A673 (cell line): ENCODE results near the gene ANGPTL1. TPM values are rescaled to one million over a fixed set of nuclear protein-coding genes. Genes with fewer than 3 reads are reported as not detected.

Source experiments
- Bru-seq: library from RNA; stranded (reverse); fragments of 400-500 nt; gene quantifications from one replicate; lab custom pipeline; 2021; lab: Mats Ljungman, UMichigan
- BruChase-seq, 2 experiments: library from RNA; stranded (reverse); fragments of 400-500 nt; gene quantifications; one replicate each; lab custom pipeline; 2021; lab: Mats Ljungman, UMichigan
- BruUV-seq: library from RNA; stranded (reverse); fragments of 400-500 nt; replicated peaks from 2 replicates; lab custom pipeline; 2021; lab: Mats Ljungman, UMichigan
- CTCF ChIA-PET: fragments of 300-600 bp; sonication (Branson Sonifier 250); formaldehyde crosslinking; loops from one replicate; lab custom pipeline; 2022; ENCODE audit warnings: antibody characterized with exemption; lab: Charles Lee
- POLR2A ChIA-PET: fragments of 300-600 bp; sonication (Branson Sonifier 250); formaldehyde crosslinking; loops from one replicate; lab custom pipeline; 2022; ENCODE audit warnings: antibody characterized with exemption; ENCODE audit not compliant: low non-redundant PET; lab: Charles Lee
- DNase-seq: peaks from one replicate; pipeline ENCODE4 v3.0.0-alpha.2; 2015; ENCODE audit warnings: low spot score
- H3K27ac ChIP-seq: fragments of 200-600 bp; sonication (generic); 2 replicates; pipeline ENCODE4 v1.5.1; 2016; ENCODE audit warnings: mixed run types, low read depth, mild to moderate bottlenecking, mixed read lengths, antibody characterized with exemption, low read length; ENCODE audit not compliant: poor library complexity, severe bottlenecking
- H3K27me3 ChIP-seq: fragments of 200-600 bp; sonication (generic); replicated peaks from 2 replicates; pipeline ENCODE4 v1.6.1; 2017; ENCODE audit warnings: mixed run types, low read depth, mild to moderate bottlenecking, mixed read lengths, antibody characterized with exemption, low read length; ENCODE audit not compliant: insufficient read depth, poor library complexity
- H3K36me3 ChIP-seq: fragments of 200-600 bp; sonication (generic); 2 replicates; pipeline ENCODE4 v1.6.1; 2016; ENCODE audit warnings: mixed run types, mild to moderate bottlenecking, mixed read lengths, antibody characterized with exemption, low read length; ENCODE audit not compliant: insufficient read depth, poor library complexity, severe bottlenecking
- H3K4me1 ChIP-seq: fragments of 200-600 bp; sonication (generic); 2 replicates; pipeline ENCODE4 v1.6.1; 2017; ENCODE audit warnings: mixed run types, mild to moderate bottlenecking, mixed read lengths, antibody characterized with exemption, low read length; ENCODE audit not compliant: insufficient read depth, poor library complexity, severe bottlenecking
- H3K4me3 ChIP-seq: fragments of 200-600 bp; sonication (generic); 2 replicates; pipeline ENCODE4 v1.5.1; 2016; ENCODE audit warnings: low read depth, mixed run types, mild to moderate bottlenecking, mixed read lengths, low read length; ENCODE audit not compliant: poor library complexity, severe bottlenecking
- H3K9me3 ChIP-seq: fragments of 200-600 bp; sonication (generic); 2 replicates; pipeline ENCODE4 v1.6.1; 2016; ENCODE audit warnings: mixed run types, low read depth, mild to moderate bottlenecking, mixed read lengths, antibody characterized with exemption, low read length; ENCODE audit not compliant: poor library complexity, severe bottlenecking
- EZH2 ChIP-seq: fragments of 200-600 bp; sonication (generic); IDR thresholded peaks from 2 replicates; pipeline ENCODE4 v1.6.1; 2017; ENCODE audit warnings: borderline replicate concordance, low read depth, mild to moderate bottlenecking, mixed read lengths, antibody characterized with exemption, low read length; ENCODE audit not compliant: poor library complexity, severe bottlenecking
- intact Hi-C: fragments of 100-400 bp; cut with micrococcal nuclease; formaldehyde crosslinking; loops from one replicate; pipeline ENCODE4 v1.10.0; 2022; ENCODE audit not compliant: unreplicated experiment
- long read RNA-seq: library from polyadenylated mRNA; stranded (forward); transcript quantifications from one replicate; pipeline ENCODE4 v2.0.0, GENCODE V29; 2022
- total RNA-seq: library from RNA; stranded (reverse); gene quantifications from 2 replicates; pipeline ENCODE4 v1.2.3, GENCODE V29; 2021
- TF ChIP-seq, protein P1 (sequence below): fragments of 300-800, 200-600 bp; sonication (generic); conservative IDR thresholded peaks from 2 replicates; pipeline ENCODE4 v1.5.1; 2017; ENCODE audit warnings: low read depth, mild to moderate bottlenecking, antibody characterized with exemption, low read length, moderate library complexity, mixed read lengths

ANGPTL1 gene, protein sequence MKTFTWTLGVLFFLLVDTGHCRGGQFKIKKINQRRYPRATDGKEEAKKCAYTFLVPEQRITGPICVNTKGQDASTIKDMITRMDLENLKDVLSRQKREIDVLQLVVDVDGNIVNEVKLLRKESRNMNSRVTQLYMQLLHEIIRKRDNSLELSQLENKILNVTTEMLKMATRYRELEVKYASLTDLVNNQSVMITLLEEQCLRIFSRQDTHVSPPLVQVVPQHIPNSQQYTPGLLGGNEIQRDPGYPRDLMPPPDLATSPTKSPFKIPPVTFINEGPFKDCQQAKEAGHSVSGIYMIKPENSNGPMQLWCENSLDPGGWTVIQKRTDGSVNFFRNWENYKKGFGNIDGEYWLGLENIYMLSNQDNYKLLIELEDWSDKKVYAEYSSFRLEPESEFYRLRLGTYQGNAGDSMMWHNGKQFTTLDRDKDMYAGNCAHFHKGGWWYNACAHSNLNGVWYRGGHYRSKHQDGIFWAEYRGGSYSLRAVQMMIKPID
- 5.0 and 6.8 TPM in 2 replicates for total RNA-seq
- Bru-seq, nascent RNA: percentile 51 among the genes with signal in this experiment
- BruChase-seq, experiment 1, labeled RNA remaining after a 2-hour chase: percentile 49 among the genes with signal in this experiment
- BruChase-seq, experiment 2, labeled RNA remaining after a 6-hour chase: percentile 47 among the genes with signal in this experiment
- long read RNA-seq, partial matches to known transcripts: 1 of 5 reads
- long read RNA-seq, other reads (novel, unspliced or antisense): 1 of 5 reads

DNA sequence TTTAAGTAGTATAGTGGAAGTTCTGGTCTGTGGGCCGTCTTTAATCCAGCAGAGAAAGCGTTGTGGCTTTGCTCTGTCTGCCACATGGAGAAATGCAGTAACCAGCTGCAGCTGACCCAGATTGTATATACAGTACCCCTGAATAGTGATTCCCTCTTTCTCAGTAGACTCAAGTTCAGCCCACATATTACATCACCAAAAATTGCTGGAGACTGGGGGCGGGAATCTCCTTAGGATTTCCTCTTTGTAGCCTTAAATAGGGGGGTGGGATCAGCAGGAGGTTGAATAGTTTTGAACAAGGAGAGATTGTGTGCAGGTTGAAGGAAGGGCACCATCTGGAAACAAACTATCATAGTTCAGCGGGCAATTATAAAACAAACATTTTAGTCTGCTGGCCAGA is at the start of gene ANGPTL1:
TSS of gene ANGPTL1 (minus strand) at position 134 of the 400 bp plus-strand sequence. CDS start 5,301 bp downstream, outside the sequence.
- TF ChIP-seq, protein P1, sequence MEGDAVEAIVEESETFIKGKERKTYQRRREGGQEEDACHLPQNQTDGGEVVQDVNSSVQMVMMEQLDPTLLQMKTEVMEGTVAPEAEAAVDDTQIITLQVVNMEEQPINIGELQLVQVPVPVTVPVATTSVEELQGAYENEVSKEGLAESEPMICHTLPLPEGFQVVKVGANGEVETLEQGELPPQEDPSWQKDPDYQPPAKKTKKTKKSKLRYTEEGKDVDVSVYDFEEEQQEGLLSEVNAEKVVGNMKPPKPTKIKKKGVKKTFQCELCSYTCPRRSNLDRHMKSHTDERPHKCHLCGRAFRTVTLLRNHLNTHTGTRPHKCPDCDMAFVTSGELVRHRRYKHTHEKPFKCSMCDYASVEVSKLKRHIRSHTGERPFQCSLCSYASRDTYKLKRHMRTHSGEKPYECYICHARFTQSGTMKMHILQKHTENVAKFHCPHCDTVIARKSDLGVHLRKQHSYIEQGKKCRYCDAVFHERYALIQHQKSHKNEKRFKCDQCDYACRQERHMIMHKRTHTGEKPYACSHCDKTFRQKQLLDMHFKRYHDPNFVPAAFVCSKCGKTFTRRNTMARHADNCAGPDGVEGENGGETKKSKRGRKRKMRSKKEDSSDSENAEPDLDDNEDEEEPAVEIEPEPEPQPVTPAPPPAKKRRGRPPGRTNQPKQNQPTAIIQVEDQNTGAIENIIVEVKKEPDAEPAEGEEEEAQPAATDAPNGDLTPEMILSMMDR: no peak
- TF ChIP-seq EZH2: no peak
- Histone ChIP-seq H3K4me1 (peaks cover 53% of the 10 kb centered on the region), H3K9me3 (no peaks in the 10 kb centered on the region), H3K27me3 (no peaks in the 10 kb centered on the region), H3K36me3 (no peaks in the 10 kb centered on the region), H3K27ac (peak within 1 kb of the TSS; percentile 47), H3K4me3 (peak within 1 kb of the TSS; percentile 28)
- intact Hi-C loops: no loop called here
- ChIA-PET CTCF (no interaction called here), POLR2A (no interaction called here)
- DNase-seq: peak; percentile 79
- no TSS peak for BruUV-seq

DNA sequence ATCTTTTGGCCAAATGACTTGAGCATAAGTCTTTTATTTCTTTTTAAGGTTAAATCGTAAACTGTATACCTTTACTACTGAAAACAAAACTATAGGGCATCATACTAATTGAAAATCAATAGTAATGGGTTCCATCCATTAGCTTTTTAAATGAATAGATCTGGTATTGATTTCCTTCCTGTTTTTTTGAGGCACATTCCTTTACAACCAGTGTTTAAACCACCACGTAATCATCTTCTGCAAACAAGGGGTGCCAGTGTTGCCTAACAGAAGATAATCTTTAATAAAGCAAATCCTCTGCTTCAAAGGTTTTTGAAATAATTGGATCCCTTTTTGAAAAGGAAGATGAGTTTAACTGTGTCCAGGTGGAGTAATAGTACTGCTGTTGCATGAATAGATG is 48.7 kb upstream of the ANGPTL1 start:
- Histone ChIP-seq H3K36me3 (no peaks in the 10 kb centered on the region), H3K27me3 (no peaks in the 10 kb centered on the region), H3K27ac (no peak overlapping the region), H3K9me3 (no peaks in the 10 kb centered on the region), H3K4me3 (no peak overlapping the region), H3K4me1 (no peaks in the 10 kb centered on the region)
- TF ChIP-seq, protein P1: no peak
- TF ChIP-seq EZH2: no peak
- no TSS peak for BruUV-seq
- no peak for DNase-seq
- intact Hi-C loops: no loop called here
- ChIA-PET CTCF (no interaction called here), POLR2A (no interaction called here)

DNA sequence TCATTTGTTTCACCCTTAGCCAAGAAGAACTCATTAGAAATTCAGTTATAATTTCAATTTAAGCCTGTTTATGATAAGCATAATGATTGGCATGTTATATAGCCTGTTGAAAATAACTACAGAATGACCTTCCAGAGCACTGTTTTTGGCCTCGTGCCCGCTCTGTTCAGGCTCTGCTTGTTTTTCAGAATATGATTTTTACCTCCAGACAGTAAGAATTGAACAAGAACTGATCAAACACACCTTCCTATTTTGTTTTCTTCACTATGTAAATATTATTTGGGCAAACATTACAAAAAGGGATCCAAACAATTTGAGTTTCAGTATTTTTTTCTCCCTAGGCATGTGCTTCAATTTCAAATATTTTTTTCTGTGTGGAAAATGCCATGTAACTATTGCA is 48.1 kb upstream of the ANGPTL1 start:
- Histone ChIP-seq H3K4me3 (no peak overlapping the region), H3K27me3 (no peaks in the 10 kb centered on the region), H3K27ac (no peak overlapping the region), H3K9me3 (no peaks in the 10 kb centered on the region), H3K4me1 (no peaks in the 10 kb centered on the region), H3K36me3 (no peaks in the 10 kb centered on the region)
- no peak for DNase-seq
- intact Hi-C loops: no loop called here
- TF ChIP-seq, protein P1: no peak
- no peak for TF ChIP-seq EZH2
- ChIA-PET POLR2A (no interaction called here), CTCF (no interaction called here)
- no TSS peak for BruUV-seq
